Measurements from ENCODE around the gene ASB4.
A peak's percentile ranks its signal among the peaks of the same experiment; 100 is the strongest.
"Not testable (repeated sequence)": the region's sequence is repeated elsewhere in the genome, so short reads cannot be mapped to it uniquely, and the experiment has no call there.

Gene ASB4

DNA sequence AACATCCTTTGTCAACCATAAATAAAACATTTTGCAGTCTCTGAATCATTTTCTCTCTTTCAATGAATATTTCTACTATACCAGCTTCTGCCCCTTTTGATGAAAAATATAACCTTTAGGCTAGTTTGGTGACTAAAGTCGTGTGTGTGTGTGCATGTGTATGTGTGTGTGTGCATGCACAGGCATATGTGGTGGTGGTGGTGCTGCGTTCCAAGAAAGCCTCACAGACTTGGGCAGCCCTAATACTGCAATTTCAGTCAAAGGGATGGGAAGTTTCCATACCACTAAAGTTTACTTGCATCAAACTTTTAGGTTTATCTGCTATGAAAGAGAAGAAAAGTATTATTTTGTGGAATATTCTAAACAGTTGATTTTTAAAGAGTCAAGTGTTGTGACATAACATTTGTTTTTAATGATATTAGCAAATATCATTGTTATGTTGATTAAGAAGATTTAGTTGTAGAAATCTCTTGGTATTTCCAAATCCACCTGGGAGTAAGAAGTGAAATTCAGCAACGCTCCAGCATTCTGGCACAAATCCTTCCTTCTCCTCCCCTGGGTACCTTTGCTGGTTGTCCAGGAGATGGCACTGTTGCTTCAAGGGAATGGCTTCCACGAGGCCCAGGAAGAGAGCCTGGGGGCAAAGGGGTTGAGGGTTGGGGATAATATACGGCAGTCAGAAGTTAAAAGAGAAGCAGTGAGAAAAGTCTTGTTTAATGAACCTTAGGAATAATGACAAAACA is 41.5 kb downstream of the ASB4 start:
- DNase-seq, result peak; percentile 49

- no peak for DNase-seq
These were observed 42.1 kb downstream of the ASB4 start for GRCh38 chr7:95527776-95528250.

DNA sequence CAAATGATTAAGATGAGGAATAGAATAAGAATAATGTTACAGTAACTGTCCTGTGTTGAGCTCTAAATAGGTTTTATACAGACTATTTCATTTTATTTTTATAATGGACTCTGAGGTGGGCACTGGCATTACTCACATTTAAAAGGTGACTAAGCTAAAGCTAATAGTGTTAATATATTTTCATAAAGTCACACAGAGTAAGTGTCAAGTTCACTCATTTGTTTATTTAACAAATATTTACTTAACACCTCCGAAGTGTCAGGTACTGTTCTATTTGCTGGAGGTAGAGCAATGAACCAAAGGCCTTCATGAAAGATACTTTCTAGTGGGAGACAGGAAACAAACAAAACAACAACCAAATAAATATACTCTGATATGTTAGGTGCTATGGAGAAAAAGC is 44.0 kb downstream of the ASB4 start:
- DNase-seq, result no peak

- no peak for DNase-seq
These were observed 45.1 kb downstream of the ASB4 start for GRCh38 chr7:95530881-95531280.

DNA sequence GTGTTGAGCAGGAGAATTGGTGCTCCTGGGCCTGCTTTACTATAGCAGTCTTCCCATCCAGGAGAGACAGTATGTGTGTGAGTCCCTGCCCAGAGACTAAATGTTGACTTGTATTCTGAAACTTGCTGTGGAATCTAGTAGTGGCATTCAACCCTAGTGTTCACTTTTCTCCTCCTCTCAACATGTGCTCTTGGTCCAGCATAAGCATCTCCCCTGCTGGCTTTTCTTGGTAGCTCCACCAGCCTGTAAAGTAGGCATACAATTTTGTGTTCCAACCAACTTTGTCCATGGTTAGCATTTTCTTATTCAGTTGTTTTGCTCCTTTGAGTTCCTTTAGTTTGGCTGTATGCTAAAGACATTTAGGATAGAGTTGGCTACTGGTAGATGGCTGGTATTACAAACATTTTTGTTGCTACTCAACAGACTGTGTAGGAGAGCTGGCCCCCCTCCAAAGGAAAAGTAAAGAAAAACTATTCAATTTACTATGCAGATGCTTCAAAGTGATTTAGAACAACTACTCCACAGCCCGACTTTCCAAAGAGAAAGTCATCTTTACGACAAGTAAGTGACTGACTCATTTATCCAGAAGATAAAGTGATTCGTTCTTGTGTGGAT is 46.0 kb downstream of the ASB4 start:
- DNase-seq, result no peak

GRCh38 chr7:95534796-95535195 is 49.1 kb downstream of the ASB4 start:
- no peak for DNase-seq

GRCh38 chr7:95535662-95536061 is 49.9 kb downstream of the ASB4 start:
- no peak for DNase-seq

DNA sequence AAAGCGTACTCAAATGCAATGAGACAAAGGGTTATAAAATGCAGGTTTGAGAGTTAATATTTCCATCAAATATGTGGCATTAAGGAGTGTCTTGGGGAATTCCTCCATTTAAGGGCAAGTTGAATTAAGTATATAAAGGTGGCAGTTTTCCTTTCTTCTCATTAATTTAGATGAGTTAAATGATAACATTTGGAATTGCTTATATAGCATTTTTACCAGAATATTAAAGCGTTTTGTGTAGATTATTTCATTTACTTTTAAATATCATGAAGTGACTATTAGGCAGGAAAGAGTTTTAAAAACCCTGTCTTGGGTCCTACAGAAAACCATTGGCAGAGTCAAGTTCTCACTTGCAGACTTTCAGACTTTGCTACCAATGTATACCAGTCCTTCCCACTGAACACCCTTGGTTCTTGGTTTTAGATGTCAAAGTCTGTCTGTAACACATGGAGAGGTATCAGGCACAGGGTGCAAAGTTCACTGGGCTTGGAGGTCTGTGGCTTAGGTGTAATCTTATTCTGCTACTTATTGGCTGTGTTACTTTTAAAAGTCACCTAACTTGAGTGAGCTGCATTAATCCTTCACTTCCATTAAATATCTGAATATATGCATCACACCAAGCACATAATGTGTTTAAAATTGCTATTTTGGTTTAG is 51.0 kb downstream of the ASB4 start:
- no peak for DNase-seq

- DNase-seq, result no peak
These were observed 51.7 kb downstream of the ASB4 start for GRCh38 chr7:95537468-95537867.

DNA sequence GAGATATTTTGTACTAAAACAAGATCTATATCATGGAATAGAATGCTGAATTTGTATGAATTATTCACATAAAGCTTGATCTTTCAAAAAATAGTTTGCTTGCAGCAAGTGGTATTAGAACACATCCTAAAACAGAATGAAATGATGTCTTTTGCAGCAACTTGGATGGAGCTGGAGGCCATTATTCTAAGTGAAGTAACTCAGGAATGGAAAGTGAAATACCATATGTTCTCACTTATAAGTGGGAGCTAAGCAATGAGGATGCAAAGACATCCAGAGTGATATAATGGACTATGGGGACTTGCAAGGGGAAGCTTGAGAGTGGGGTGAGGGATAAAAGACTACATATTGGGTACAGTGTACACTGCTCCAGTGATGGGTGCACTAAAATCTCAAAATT is 53.7 kb downstream of the ASB4 start:
- DNase-seq, result no peak

- no peak for DNase-seq
These were observed 54.6 kb downstream of the ASB4 start for GRCh38 chr7:95540366-95540765.

- no peak for DNase-seq
These were observed 57.6 kb downstream of the ASB4 start for GRCh38 chr7:95543312-95543711.

- DNase-seq, result no peak
These were observed 58.4 kb downstream of the ASB4 start for GRCh38 chr7:95544171-95544570.

DNA sequence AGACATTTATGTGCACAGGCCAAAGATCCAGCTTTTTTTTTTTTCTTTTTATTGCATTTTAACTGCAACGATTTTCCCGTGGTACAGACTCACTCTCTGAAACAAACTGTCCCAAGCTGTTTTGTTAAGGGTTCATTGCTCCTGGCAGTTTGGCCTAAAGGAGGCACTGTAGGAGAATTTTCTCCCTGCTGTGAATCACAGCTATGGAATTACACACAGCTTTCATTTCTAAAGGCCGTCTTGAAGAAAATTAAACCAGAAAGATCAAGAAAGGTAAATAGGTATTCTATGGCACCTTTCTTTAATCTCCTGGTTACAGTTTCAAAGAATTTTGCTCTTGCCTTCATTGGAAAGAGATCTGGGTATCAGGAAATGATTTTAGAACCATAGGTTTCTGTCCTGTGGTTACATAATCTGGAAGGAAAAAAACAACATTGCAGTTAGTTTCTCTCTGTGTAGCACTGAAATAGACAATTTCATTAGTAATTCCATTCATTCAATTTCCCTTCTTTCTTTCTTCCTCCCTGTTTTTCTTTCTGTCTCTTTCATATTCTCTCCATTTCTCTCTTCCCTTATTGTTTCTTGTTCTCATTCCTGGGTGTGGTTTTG is 59.4 kb downstream of the ASB4 start:
- DNase-seq, result peak; percentile 55

- DNase-seq, result no peak
These were observed 59.9 kb downstream of the ASB4 start for GRCh38 chr7:95545673-95546072.

DNA sequence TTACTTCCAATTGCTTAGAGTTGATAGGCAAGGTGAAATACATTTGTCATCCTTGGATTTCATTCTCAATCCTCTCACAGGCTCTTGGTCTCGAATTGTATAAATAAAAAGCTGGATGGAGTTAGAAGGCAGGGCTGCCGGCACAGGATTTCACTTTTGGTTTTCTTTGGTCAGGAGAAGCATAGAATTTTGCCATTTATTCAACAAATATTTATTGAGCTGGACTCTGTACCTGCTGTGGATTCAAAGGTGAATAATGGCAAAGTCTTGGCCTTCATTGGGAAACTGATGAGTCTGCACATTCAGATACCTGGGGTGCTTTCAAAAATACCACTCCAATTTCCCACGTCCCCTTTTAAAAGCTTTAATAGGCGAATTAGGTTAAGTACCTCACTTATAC is 60.9 kb downstream of the ASB4 start:
- DNase-seq, result no peak

DNA sequence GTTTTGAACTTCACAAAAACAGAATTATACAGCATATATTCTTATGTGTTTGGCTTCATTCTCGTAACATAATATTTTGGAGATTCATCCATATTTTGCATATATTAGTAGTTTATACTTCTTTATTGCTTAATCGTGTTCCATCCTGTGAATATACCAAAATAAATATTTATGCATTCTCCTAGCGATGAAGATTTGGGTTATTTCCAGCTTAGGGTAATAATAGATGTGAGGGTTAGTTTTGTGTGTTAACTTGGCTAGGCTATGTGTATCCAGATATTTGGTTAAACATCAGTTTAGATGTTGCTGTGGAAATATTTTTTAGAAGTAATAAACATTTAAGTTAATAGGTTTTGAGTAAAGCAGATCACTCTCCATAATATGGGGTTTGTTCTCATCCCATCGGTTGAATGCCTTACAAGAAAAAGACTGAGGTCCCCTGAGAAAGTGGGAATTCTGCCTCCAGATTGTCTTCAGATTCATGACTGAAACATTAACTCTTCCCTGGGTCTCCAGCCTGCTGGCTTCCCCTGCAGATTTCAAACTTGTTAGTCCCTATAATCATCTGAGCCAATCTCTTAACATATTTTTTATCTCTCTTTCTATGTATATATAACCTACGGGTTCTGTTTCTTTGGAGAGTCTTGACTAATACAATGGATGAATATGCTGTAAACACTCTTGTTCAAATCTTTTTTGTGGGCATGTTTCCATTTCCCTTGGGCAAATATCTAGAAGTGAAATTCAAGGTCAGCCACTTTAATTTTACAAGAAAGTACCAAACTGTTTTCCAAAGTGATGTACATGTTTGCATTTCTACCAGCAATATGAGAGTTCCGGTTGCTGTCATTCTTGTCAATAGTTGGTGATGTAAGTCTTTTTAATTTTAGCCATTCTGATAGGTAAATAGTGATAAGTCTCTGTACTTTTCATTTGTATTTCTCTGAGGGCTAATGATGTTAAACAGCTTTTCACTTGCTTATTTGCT is 61.9 kb downstream of the ASB4 start:
- DNase-seq, result no peak

DNA sequence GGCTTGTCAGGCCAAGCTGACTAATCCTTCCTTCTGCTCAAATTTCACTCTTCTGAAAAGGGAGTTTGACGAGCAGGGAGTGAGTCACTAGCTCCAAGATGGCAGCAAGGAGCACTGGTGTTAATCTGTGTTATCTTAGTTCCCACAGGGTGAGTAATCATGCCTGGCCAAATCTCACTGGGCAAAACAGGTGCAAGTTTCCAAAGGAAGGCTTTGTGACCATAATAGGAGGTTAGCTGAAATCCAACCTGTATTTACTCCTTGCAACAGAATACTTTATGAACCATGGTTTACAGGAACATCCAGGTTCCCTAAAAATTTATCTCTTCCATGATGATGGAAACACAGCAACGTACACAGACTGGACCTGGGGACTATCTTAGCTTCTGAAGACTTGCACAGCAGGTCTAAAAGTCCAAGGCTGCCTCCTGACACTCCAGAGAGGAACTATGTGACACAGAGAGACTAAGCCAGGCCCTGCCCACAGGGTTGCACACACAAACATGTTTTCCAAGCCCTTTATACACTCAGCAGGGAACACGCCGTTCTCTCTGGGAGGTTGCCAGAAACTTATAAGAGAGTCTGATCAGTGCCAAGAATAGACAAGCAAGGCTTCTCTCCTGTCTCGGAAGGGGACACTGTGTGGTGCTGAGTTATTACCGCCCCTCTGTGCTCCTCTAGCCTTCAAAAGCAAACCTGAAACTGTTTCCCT is 64.2 kb downstream of the ASB4 start:
- peak; percentile 38 for DNase-seq

DNA sequence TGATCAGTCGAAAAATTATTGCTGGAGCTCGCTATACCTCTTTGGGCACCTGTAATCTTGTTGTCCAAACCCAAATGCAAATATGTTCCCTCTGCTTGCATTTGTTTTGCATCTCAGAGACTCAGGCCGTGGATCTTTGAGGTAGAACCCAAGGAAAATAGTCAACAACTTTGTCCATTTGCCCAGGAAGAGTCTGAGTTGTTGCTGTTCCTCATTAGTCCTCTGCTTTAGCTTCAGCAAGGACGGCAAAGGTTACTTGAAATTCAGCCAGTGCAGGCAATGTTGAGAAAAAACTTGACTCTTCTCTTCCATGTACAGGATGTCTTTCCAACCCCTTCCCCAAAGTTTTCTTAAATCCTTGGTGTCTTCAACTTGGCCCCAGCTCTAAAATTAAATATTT is 64.8 kb downstream of the ASB4 start:
- no peak for DNase-seq

- not testable (repeated sequence) for DNase-seq
These were observed 66.5 kb downstream of the ASB4 start for GRCh38 chr7:95552010-95552926.

DNA sequence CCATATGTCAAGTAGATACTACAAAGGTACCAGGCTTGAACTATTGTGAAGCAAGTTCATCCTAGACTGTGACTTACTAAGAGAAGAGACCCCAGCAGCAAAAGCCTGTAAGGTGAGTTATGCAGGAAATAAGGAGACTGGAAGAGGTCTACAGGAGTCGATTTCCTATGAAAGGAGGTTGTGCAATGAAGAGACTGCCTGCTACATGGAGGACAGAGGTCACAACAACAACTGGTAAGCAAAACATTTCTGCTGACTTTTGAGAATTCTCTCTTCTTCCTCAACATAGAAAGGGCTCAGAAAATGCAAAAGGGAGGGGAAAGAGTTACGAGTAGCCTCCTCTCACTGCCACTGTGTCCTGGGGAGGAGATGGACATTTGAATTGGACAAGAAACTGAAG is 68.2 kb downstream of the ASB4 start:
- DNase-seq, result no peak

All from inflammatory macrophage treated with lipopolysaccharide for 4 hours (primary cell).